Activated naive CD8-positive, alpha-beta T cell treated with anti-CD3 and anti-CD28 coated beads for 36 hours (primary cell): ENCODE data around the gene CPXM2. TPM values are rescaled to one million over a fixed set of nuclear protein-coding genes. Genes with fewer than 3 reads are reported as not detected.

Source experiments
- DNase-seq: peaks from one replicate; pipeline ENCODE4 v3.0.0; 2021
- H3K27ac Mint-ChIP-seq: one replicate; pipeline ENCODE4 v1.8.0; 2022; ENCODE audit warnings: mild to moderate bottlenecking, moderate library complexity, mixed read lengths
- H3K27me3 Mint-ChIP-seq: one replicate; pipeline ENCODE4 v1.8.0; 2022; ENCODE audit warnings: mild to moderate bottlenecking, mixed read lengths
- H3K36me3 Mint-ChIP-seq: one replicate; pipeline ENCODE4 v1.8.0; 2021; ENCODE audit warnings: mild to moderate bottlenecking, mixed read lengths
- H3K4me1 Mint-ChIP-seq: one replicate; pipeline ENCODE4 v1.8.0; 2021; ENCODE audit warnings: mixed read lengths
- H3K4me3 Mint-ChIP-seq: one replicate; pipeline ENCODE4 v1.8.0; 2022; ENCODE audit warnings: mild to moderate bottlenecking, moderate library complexity, mixed read lengths
- H3K9me3 Mint-ChIP-seq: one replicate; pipeline ENCODE4 v1.8.0; 2022; ENCODE audit warnings: mixed read lengths
- total RNA-seq, 2 experiments: library from RNA; stranded (reverse); gene quantifications; one replicate each; pipeline ENCODE4 v1.2.3, GENCODE V29; 2021

The CPXM2 gene
- not detected for total RNA-seq

DNA sequence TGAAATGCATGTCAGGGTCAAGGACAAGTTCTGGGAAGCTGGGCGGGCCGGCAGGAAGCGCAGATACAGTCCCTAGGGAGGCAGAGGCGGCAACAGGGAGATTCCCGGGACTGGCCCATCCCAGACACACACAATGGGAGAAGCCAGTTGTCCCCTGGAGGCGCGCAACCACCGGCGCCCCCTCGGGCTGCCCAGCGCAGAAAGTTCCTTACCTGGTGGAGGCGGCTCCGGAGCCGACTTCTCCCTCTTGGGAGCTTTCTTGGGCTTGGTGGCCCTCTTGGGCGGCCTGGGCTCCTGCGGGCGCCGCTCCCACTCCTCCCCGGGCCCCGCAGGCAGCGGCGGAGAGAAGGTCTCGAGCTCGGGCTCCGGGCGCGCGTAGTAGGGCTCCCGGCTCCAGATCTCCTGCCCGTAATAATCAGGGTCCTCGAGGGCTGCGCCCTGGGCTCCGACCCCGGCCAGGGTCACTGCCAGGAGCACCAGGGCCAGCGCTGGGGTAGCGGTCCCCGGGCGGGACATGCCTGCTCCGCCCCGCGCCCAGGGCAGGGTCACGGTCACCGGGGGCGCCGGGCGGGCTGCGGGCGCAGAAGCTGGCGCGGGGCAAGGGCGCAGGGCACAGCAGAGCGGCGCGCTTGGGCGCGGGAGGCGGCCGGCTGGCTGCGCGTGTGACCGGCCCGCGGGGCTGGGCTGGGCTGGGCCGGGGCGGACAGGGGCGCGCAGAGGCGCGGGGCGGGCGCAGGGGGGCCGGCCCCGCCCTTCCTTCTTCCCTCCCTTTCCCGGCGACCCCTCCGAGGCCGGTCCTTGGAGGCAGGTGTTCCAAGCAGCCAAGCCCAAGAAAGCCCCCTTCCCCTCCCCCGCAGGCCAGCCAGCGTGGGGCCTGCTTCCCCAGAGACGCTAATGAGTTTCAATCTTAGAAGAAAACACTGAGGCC is at the start of gene CPXM2:
CPXM2 (minus strand) TSS at position 664 of the 928 bp plus-strand sequence; CDS start at position 516, 148 bp downstream.
- Mint-ChIP-seq H3K9me3 (no peaks in the 10 kb centered on the region), H3K4me1 (no peaks in the 10 kb centered on the region), H3K27me3 (peaks cover 24% of the 10 kb centered on the region), H3K27ac (no peak within 1 kb of the TSS), H3K4me3 (no peak within 1 kb of the TSS), H3K36me3 (no peaks in the 10 kb centered on the region)
- no peak for DNase-seq

DNA sequence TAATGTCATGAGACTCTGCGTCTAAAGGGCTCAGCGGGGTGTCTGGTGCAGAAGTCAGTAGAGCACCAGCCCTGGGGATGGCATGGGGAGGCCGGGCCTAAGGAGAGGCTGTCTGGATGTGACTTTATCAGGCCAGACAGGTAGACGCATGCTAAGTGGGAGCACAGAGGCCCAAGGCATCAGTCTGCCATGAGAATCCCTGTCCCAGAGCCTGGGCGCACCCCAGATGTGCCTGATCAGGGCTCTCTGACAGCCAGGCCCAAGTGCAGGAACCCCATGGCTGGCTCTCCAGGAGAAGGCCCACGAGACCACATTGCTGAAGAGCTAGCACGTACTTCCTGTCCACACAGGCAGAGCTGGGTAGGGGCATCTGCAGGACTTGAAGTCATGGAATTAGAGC is 48.0 kb upstream of the CPXM2 start:
- no peak overlapping the region for H3K27ac Mint-ChIP-seq
- no peaks in the 10 kb centered on the region for H3K27me3 Mint-ChIP-seq
- no peaks in the 10 kb centered on the region for H3K36me3 Mint-ChIP-seq
- H3K4me1 Mint-ChIP-seq: no peaks in the 10 kb centered on the region
- H3K4me3 Mint-ChIP-seq: no peak overlapping the region
- no peaks in the 10 kb centered on the region for H3K9me3 Mint-ChIP-seq
- no peak for DNase-seq

DNA sequence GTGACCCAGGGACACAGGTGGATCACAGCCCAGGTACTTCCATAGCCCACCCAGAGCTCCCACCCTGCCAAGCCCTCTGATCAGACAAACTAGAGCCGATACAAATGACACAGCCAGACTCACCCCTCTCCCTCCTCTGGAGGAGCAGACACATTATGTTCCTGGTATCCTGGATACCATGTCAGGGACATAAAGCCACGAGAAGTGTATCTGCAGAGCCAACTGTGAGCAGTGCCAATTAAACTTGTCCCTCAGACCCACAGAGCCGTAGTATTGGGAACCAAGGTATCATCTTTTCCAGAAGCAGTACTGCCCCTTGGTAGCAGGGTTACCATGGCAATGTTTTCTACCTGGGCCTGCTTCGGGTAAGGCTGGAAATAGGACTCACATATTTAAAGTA is 47.3 kb upstream of the CPXM2 start:
- Mint-ChIP-seq H3K4me3 (no peak overlapping the region), H3K4me1 (no peaks in the 10 kb centered on the region)

DNA sequence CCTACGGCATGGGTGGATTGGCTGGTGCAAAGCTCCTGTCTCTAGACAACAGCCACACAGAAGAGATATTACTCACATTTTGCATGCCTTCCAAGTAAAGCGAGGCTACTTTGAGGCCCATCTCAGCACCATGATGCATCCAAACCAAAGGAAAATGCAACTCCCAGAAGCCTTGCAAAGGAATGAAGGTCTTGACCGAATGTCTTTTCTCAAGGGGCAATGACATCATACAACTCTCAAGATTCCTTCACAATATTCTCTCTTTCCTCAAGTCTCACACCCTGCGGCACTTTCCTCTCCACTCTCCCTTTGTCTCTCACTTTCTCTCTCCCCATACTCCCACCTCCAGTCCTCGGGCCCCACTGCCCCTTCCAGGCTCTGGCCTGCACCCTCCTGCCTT is 44.8 kb upstream of the CPXM2 start:
- Mint-ChIP-seq H3K9me3 (peaks cover 2% of the 10 kb centered on the region), H3K27ac (no peak overlapping the region), H3K4me1 (no peaks in the 10 kb centered on the region), H3K4me3 (no peak overlapping the region), H3K36me3 (no peaks in the 10 kb centered on the region), H3K27me3 (peaks cover 6% of the 10 kb centered on the region)
- DNase-seq: no peak

More for the DNA sequence above, 47.3 kb upstream of the CPXM2 start:
- Mint-ChIP-seq H3K27ac (no peak overlapping the region), H3K27me3 (no peaks in the 10 kb centered on the region), H3K9me3 (no peaks in the 10 kb centered on the region), H3K36me3 (no peaks in the 10 kb centered on the region)
- no peak for DNase-seq

DNA sequence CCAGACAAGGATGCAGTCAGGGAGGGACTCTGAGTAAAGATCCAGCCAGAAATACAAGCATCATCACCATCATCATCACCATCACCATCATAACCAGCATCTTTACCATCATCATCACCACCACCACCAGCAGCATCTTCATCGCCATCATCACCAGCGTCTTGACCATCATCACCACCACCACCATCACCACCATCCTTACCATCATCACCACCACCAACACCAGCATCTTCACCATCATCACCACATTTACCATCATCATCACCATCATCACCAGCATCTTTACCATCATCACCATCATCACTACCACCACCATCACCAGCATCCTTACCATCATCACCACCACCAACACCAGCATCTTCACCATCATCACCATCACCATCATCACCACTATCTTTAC is 44.1 kb upstream of the CPXM2 start:
- DNase-seq: no peak
- H3K36me3 Mint-ChIP-seq: no peaks in the 10 kb centered on the region
- H3K9me3 Mint-ChIP-seq: peaks cover 8% of the 10 kb centered on the region
- no peak overlapping the region for H3K4me3 Mint-ChIP-seq
- no peaks in the 10 kb centered on the region for H3K4me1 Mint-ChIP-seq
- peaks cover 6% of the 10 kb centered on the region for H3K27me3 Mint-ChIP-seq
- H3K27ac Mint-ChIP-seq: no peak overlapping the region

DNA sequence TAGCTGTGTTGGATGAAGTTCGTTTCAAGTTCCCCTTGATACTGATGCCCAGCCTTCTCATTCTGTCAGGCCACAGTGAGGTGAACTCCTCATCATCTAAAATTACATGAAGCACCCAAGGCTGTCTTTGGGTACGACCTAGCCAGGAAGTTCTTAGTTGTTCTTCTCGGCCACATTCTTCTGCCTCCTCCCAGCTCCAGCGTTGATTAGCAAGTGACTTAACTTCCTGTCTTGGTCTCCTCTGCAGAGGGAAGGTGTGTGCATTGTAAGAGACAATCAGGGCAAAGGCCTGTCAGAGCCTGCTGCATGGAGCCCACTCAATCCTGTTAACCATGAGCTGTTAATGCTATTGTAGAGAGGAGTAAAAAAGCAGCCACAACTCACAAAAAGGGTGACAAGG is 43.2 kb upstream of the CPXM2 start:
- no peaks in the 10 kb centered on the region for H3K36me3 Mint-ChIP-seq
- H3K9me3 Mint-ChIP-seq: peaks cover 8% of the 10 kb centered on the region
- no peak for DNase-seq
- H3K27me3 Mint-ChIP-seq: peaks cover 6% of the 10 kb centered on the region
- H3K4me1 Mint-ChIP-seq: no peaks in the 10 kb centered on the region
- H3K4me3 Mint-ChIP-seq: no peak overlapping the region
- no peak overlapping the region for H3K27ac Mint-ChIP-seq

DNA sequence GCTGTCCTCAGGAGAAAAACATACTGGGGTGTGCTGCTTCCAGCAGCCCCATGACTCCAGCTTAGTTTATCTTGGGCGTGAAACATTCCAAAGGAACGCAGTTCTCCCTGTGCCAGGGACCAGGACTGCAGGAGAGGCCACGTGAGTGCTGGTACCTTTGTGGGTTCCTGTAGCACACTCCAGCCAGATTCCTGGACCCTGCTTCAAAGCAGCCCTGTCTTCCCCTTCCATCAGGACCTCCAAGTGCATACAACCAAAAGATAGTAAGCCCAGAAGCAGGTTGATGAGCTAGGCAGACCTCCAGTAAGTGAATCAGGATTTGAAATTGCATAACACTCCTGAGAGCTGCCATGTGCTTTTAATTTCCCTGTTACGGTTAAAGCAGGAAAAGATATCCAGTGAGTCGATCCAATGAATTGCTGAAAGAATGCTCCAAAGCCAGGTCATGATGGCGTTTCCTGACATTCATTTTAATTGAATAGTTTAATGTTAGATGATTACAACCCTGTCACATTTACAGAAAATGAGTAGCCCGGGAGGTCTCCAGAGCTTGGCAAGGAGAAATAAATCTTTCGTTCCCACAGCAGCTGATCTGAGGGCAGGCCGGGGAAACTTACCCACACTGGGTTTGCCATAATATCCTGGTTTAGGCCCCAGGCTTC is 38.9 kb upstream of the CPXM2 start:
- Mint-ChIP-seq H3K4me3 (no peak overlapping the region), H3K27ac (no peak overlapping the region), H3K27me3 (peaks cover 23% of the 10 kb centered on the region), H3K36me3 (no peaks in the 10 kb centered on the region), H3K4me1 (peaks cover 7% of the 10 kb centered on the region), H3K9me3 (peaks cover 9% of the 10 kb centered on the region)
- DNase-seq: no peak

DNA sequence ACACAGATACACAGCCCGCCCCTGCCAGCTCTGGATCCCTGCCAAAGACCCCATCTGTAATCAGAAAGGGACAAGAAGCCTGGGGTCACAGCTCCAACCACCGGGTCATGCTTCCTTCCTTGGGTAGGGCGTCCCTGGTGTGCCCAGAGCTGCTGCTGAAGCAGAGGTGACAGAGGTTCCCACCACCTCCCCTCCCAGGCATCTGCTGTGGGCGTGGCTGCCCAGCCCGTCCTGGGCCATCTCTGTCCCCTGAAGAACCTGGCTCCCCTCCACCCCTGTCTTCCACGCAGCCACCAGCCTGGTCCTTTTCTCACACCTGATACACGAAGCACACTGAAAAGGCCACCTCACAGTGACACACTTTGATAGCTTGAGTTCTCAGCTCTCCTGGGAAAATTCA is 38.2 kb upstream of the CPXM2 start:
- no peak for DNase-seq
- peaks cover 7% of the 10 kb centered on the region for H3K4me1 Mint-ChIP-seq
- no peak overlapping the region for H3K4me3 Mint-ChIP-seq
- no peaks in the 10 kb centered on the region for H3K36me3 Mint-ChIP-seq
- no peak overlapping the region for H3K27ac Mint-ChIP-seq
- peaks cover 9% of the 10 kb centered on the region for H3K9me3 Mint-ChIP-seq
- peaks cover 23% of the 10 kb centered on the region for H3K27me3 Mint-ChIP-seq

DNA sequence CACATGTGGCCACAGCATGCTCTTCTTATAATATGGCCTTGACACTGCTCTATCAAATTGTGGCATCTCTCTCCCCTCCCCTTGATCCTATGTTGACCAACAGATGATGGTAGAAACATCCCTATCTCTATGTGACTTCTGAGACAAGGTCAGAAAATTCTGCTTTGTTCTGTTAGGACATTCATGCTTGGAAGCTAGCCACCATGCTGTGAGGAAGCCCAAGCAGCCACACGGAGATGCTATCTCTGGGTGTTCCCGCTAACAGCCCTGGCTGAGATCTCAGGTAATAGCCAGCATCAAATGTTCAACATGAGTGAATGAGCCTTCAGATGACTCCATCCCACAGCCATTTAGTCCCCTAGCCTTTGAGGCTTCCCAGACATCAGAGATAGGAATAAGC is 36.8 kb upstream of the CPXM2 start:
- Mint-ChIP-seq H3K36me3 (no peaks in the 10 kb centered on the region), H3K4me1 (peaks cover 7% of the 10 kb centered on the region), H3K27ac (no peak overlapping the region), H3K27me3 (peaks cover 29% of the 10 kb centered on the region), H3K9me3 (peaks cover 11% of the 10 kb centered on the region), H3K4me3 (no peak overlapping the region)
- no peak for DNase-seq

DNA sequence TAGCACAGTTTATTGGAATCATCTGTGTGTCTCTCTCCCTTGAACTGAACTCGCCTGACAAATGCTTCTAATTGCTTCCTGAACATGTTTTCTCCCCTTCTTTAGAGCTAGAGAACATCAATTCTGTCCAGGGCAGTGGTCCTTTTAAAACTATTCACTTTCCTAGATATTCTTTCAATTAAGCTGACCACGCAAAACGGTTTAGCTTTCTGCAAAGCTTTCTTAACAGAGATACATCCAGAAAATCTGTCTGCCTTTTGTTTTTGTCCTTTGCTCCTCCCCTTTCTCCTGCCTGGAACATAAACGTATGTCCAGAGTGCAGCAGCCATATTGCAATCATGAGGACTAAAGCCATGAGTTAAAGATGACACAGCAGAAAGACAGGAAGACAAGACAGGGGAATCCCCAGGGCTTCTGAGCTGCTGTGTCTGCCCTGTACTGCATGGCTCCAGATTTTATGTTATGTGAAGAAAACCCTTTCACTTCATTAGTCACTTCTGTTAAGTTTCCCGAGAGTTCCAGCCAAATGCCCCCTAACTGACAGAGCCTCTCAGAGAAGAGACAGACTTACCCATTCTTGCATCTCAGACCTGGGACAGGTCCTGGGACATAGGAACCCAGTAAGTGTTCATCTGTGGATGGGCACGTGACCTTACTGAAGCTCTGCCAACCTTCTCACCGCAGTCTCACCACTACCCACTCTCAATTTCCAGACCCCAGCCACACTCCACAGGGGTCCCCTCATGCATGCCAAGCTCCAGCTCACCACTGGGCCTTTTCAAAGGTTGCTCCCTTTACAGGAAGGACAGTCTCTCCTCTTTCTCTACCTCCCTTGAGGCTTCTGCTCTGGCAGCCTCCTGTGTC is 35.0 kb upstream of the CPXM2 start:
- no peak overlapping the region for H3K4me3 Mint-ChIP-seq
- H3K36me3 Mint-ChIP-seq: no peaks in the 10 kb centered on the region
- DNase-seq: no peak
- H3K4me1 Mint-ChIP-seq: peaks cover 7% of the 10 kb centered on the region
- peaks cover 13% of the 10 kb centered on the region for H3K9me3 Mint-ChIP-seq
- no peak overlapping the region for H3K27ac Mint-ChIP-seq
- H3K27me3 Mint-ChIP-seq: peaks cover 31% of the 10 kb centered on the region

DNA sequence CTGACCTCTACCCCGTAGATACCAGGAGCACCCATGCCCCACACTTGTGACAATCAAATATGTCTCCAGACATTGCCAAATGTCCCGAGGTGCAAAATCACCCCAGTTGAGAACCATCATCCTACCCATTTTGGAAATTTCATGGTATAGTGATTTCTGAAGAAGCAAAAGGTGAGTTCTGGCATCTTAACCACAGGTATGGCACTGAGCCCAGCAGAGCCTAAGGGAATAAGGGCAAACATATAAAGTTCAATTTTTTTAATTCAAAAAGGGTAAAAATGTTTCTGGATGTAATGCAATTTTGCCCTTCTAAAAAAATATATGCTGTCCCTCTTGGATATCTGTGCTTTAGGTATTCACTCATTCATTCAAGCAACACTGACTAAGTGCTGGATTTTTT is 30.5 kb upstream of the CPXM2 start:
- H3K4me1 Mint-ChIP-seq: peaks cover 6% of the 10 kb centered on the region
- H3K27ac Mint-ChIP-seq: no peak overlapping the region
- H3K27me3 Mint-ChIP-seq: peaks cover 29% of the 10 kb centered on the region
- DNase-seq: no peak
- peaks cover 17% of the 10 kb centered on the region for H3K9me3 Mint-ChIP-seq
- H3K4me3 Mint-ChIP-seq: no peak overlapping the region
- no peaks in the 10 kb centered on the region for H3K36me3 Mint-ChIP-seq

DNA sequence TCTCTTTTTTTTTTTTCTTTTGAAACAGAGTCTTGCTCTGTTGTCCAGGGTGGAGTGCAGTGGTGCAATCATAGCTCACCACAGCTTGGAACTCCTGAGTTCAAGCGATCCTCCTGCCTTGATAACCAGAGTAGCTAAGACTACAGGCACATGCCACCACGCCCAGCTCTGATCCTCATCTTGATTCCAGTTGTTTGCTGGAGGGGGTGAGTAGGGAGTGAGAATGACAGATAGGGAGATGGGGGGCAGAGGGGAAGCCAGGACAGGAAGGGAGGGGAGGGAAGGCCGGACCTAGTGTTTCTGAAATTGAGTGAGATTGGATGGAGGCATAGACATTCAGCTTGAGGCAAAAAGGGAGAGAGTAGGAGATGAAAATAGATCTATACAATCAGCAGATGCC is 25.2 kb upstream of the CPXM2 start:
- H3K27me3 Mint-ChIP-seq: peaks cover 16% of the 10 kb centered on the region
- DNase-seq: no peak
- no peak overlapping the region for H3K27ac Mint-ChIP-seq
- no peaks in the 10 kb centered on the region for H3K36me3 Mint-ChIP-seq
- H3K9me3 Mint-ChIP-seq: peaks cover 12% of the 10 kb centered on the region
- H3K4me1 Mint-ChIP-seq: no peaks in the 10 kb centered on the region
- no peak overlapping the region for H3K4me3 Mint-ChIP-seq

DNA sequence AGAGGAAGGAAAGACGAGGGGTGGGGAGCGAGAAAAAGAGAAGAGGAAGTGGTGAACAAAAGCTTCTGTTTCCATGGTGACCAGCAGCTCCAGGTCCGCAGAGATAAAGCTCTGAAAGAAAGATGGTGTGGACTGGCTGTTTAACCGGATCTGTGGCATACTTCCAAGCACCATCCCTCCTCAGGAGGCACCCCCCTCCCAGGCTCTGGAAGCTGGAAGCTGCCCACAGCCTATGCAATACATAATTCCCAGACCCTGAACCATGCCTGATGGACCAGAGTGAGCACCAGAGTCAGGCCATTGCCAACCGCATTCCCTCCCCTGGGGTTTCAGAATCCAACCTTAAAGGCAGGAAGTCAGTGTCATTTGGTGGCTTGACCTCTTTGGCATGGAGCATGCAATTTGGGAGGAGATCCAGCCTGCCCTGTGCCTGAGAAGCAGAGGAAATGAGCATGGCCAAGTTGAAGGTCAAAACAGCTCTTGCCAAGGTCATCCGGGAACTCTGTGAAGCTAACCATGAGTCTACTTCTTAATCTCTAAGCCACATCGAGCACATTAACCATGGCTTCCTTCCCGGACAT is 22.2 kb upstream of the CPXM2 start:
- Mint-ChIP-seq H3K36me3 (no peaks in the 10 kb centered on the region), H3K4me1 (no peaks in the 10 kb centered on the region), H3K9me3 (peaks cover 2% of the 10 kb centered on the region), H3K4me3 (no peak overlapping the region), H3K27ac (no peak overlapping the region), H3K27me3 (peaks cover 28% of the 10 kb centered on the region)
- no peak for DNase-seq

DNA sequence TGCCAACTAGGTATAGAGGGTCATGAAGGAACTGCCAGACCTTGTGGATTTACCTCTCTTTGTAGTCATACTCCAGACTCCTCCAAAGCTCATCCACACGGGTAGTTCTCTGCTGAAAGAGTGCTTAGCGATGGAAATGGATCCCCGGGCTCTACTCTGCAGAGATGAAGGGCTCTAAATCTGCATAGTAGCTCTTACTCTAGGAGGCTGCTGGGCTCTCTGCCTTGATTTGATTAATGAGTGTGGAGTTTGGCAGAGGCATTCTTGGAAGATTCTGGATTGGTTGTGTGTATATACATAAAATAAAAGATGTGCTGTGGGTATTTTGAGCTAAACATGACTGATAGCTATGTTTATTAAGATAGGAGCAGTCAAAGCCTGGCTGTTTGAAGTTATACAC is 21.3 kb upstream of the CPXM2 start:
- H3K4me3 Mint-ChIP-seq: no peak overlapping the region
- no peak overlapping the region for H3K27ac Mint-ChIP-seq
- H3K27me3 Mint-ChIP-seq: peaks cover 28% of the 10 kb centered on the region
- H3K4me1 Mint-ChIP-seq: no peaks in the 10 kb centered on the region
- no peaks in the 10 kb centered on the region for H3K36me3 Mint-ChIP-seq
- no peak for DNase-seq
- no peaks in the 10 kb centered on the region for H3K9me3 Mint-ChIP-seq

DNA sequence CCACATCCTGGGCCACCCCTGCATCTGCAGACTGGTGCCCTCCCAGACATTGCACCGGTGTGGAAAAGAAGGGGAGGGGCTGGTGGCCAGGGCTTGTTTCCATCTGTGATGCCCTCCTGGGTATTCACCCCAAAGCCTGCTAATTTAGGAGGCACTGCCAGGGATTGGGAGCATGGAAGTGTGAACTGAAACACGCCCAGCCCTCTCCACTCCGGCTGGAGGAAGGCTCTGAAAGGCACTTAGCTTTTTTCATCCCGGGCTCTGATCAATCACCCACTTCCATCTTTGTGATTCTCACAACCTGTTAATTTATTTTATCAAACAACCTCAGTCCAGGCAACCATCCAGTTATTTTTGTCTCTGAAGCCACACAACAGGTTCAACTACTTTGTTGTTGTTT is 20.9 kb upstream of the CPXM2 start:
- Mint-ChIP-seq H3K36me3 (no peaks in the 10 kb centered on the region), H3K4me3 (no peak overlapping the region), H3K9me3 (no peaks in the 10 kb centered on the region), H3K4me1 (no peaks in the 10 kb centered on the region), H3K27ac (no peak overlapping the region), H3K27me3 (peaks cover 28% of the 10 kb centered on the region)
- DNase-seq: no peak
